ENCODE measurements around the gene OR6S1.
A peak's percentile ranks its signal among the peaks of the same experiment; 100 is the strongest.

The OR6S1 gene

DNA sequence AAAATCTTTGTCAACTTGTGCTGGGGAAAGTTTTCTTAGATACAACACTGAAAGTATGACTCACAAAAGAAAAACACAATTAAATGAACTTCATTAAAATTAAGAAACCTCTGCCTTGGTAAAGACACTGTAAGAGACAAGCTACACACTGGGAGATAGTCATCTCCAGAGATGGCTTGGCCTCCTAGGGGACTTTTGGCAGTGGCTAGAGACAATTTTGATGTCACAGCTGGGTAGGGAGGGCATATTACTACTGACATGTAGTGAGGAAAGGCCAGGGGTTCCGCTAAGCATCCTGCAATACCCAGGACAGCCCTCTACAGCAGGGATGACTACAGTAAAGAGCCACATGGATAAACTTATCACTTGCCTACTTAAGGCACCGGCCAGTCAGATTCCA lies 34.2 kb upstream of the OR6S1 start:
- H4K8ac ChIP-seq (ENCODE audit: low read depth, low read length) = no peak overlapping the region
- DNase-seq = no peak
- peaks cover 0 to 4% of the 10 kb centered on the region in 2 experiments for H3K4me1 ChIP-seq (ENCODE audit: control insufficient read depth in 1 of 2, insufficient read depth in 2 of 2, low read length in 2 of 2)
- no peak overlapping the region for H2BK120ac ChIP-seq (ENCODE audit: insufficient read depth, low read length, poor library complexity)
- H3K36me3 ChIP-seq (ENCODE audit: control insufficient read depth in 1 of 2, insufficient read depth in 2 of 2, low read length in 2 of 2) = no peaks in the 10 kb centered on the region
- no peak overlapping the region for H3K4ac ChIP-seq (ENCODE audit: low read depth, low read length)
- no peak overlapping the region for H2BK5ac ChIP-seq (ENCODE audit: low read depth, low read length, poor library complexity)
- no peaks in the 10 kb centered on the region for H3K79me2 ChIP-seq (ENCODE audit: control insufficient read depth, insufficient read depth, low read length, poor library complexity)
- no peak overlapping the region for H3K4me2 ChIP-seq (ENCODE audit: low read length)
- no peak overlapping the region for H3K14ac ChIP-seq (ENCODE audit: low read length)
- H3K9ac ChIP-seq (ENCODE audit: low read length) = no peak overlapping the region
- H3K4me3 ChIP-seq (ENCODE audit: low read depth, low read length) = no peak overlapping the region
- no peak overlapping the region for H2AFZ ChIP-seq (ENCODE audit: insufficient read depth, low read length, poor library complexity)
- no peaks in the 10 kb centered on the region for H3K79me1 ChIP-seq (ENCODE audit: low read length)
- H3K9me3 ChIP-seq (ENCODE audit: insufficient read depth, low read depth, low read length) = no peaks in the 10 kb centered on the region
- H3K27ac ChIP-seq (ENCODE audit: low read depth, low read length) = no peak overlapping the region
- H4K91ac ChIP-seq (ENCODE audit: low read depth, low read length) = no peak overlapping the region
- H2BK12ac ChIP-seq (ENCODE audit: low read length) = no peak overlapping the region
- H3K23ac ChIP-seq (ENCODE audit: low read length) = no peak overlapping the region
- WGBS (ENCODE audit: extremely low coverage, insufficient coverage, insufficient read length) = no CpG with 5 or more reads among the region's 2 CpGs
- no peaks in the 10 kb centered on the region for H3K27me3 ChIP-seq (ENCODE audit: insufficient read depth, low read length)
- no peak overlapping the region for H4K12ac ChIP-seq (ENCODE audit: low read depth, low read length)
- H3K18ac ChIP-seq (ENCODE audit: low read length) = no peak overlapping the region
- no peak overlapping the region for H2AK5ac ChIP-seq (ENCODE audit: low read length)

GRCh38 chr14:20671597-20672283 lies 30.2 kb upstream of the OR6S1 start:
- Histone ChIP-seq H2AK5ac (ENCODE audit: low read length) (no peak overlapping the region), H3K9ac (ENCODE audit: low read length) (no peak overlapping the region)
- no CpG with 5 or more reads among the region's 4 CpGs for WGBS (ENCODE audit: extremely low coverage, insufficient coverage, insufficient read length)

DNA sequence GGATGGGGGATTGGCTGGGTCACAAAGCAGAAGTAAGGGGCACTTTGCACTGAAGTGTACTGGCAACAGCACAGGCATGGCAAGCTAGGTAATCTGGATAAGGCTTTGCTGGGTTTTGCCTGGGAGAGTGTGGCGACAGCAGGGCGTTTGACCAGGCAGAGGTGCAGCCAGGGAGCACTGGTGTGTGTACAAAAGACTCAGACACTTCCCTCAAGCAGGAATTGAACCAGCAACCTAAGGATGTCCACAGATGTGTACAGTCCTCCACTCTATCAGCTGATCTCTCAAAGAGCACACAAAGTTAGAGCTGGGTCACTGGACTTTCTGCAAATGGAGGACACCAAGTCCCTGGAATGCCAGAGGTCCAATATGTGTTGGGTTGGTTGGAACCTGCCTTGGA lies 27.5 kb upstream of the OR6S1 start:
- no peak overlapping the region for H4K8ac ChIP-seq (ENCODE audit: low read depth, low read length)
- no peaks in the 10 kb centered on the region for H3K9me3 ChIP-seq (ENCODE audit: insufficient read depth, low read depth, low read length)
- no peak overlapping the region for H3K27ac ChIP-seq (ENCODE audit: low read depth, low read length)
- H3K4ac ChIP-seq (ENCODE audit: low read depth, low read length) = no peak overlapping the region
- H2AFZ ChIP-seq (ENCODE audit: insufficient read depth, low read length, poor library complexity) = no peak overlapping the region
- WGBS (ENCODE audit: extremely low coverage, insufficient coverage, insufficient read length) = no CpG with 5 or more reads among the region's 2 CpGs
- H2AK5ac ChIP-seq (ENCODE audit: low read length) = no peak overlapping the region
- no peak overlapping the region for H3K4me3 ChIP-seq (ENCODE audit: low read depth, low read length)
- H2BK12ac ChIP-seq (ENCODE audit: low read length) = no peak overlapping the region
- H4K91ac ChIP-seq (ENCODE audit: low read depth, low read length) = no peak overlapping the region
- H3K4me2 ChIP-seq (ENCODE audit: low read length) = no peak overlapping the region
- no peak overlapping the region for H3K23ac ChIP-seq (ENCODE audit: low read length)
- H3K36me3 ChIP-seq (ENCODE audit: control insufficient read depth in 1 of 2, insufficient read depth in 2 of 2, low read length in 2 of 2) = no peaks in the 10 kb centered on the region
- H2BK5ac ChIP-seq (ENCODE audit: low read depth, low read length, poor library complexity) = no peak overlapping the region
- H3K4me1 ChIP-seq (ENCODE audit: control insufficient read depth in 1 of 2, insufficient read depth in 2 of 2, low read length in 2 of 2) = no peaks in the 10 kb centered on the region
- DNase-seq = no peak
- no peak overlapping the region for H4K12ac ChIP-seq (ENCODE audit: low read depth, low read length)
- H3K27me3 ChIP-seq (ENCODE audit: insufficient read depth, low read length) = peaks cover 2% of the 10 kb centered on the region
- H3K79me2 ChIP-seq (ENCODE audit: control insufficient read depth, insufficient read depth, low read length, poor library complexity) = no peaks in the 10 kb centered on the region
- H2BK120ac ChIP-seq (ENCODE audit: insufficient read depth, low read length, poor library complexity) = no peak overlapping the region
- no peaks in the 10 kb centered on the region for H3K79me1 ChIP-seq (ENCODE audit: low read length)
- H3K9ac ChIP-seq (ENCODE audit: low read length) = no peak overlapping the region
- H3K18ac ChIP-seq (ENCODE audit: low read length) = no peak overlapping the region
- no peak overlapping the region for H3K14ac ChIP-seq (ENCODE audit: low read length)

More at GRCh38 chr14:20671597-20672283, 30.2 kb upstream of the OR6S1 start:
- Histone ChIP-seq H3K9me3 (ENCODE audit: insufficient read depth, low read depth, low read length) (no peaks in the 10 kb centered on the region), H4K91ac (ENCODE audit: low read depth, low read length) (no peak overlapping the region), H3K4me1 (ENCODE audit: control insufficient read depth in 1 of 2, insufficient read depth in 2 of 2, low read length in 2 of 2) (no peaks in the 10 kb centered on the region), H3K14ac (ENCODE audit: low read length) (no peak overlapping the region), H3K27ac (ENCODE audit: low read depth, low read length) (no peak overlapping the region), H3K79me2 (ENCODE audit: control insufficient read depth, insufficient read depth, low read length, poor library complexity) (no peaks in the 10 kb centered on the region), H4K12ac (ENCODE audit: low read depth, low read length) (no peak overlapping the region), H3K79me1 (ENCODE audit: low read length) (no peaks in the 10 kb centered on the region), H3K4me3 (ENCODE audit: low read depth, low read length) (no peak overlapping the region), H3K4ac (ENCODE audit: low read depth, low read length) (no peak overlapping the region), H3K4me2 (ENCODE audit: low read length) (no peak overlapping the region), H2BK12ac (ENCODE audit: low read length) (no peak overlapping the region), H2BK120ac (ENCODE audit: insufficient read depth, low read length, poor library complexity) (no peak overlapping the region), H3K27me3 (ENCODE audit: insufficient read depth, low read length) (no peaks in the 10 kb centered on the region), H4K8ac (ENCODE audit: low read depth, low read length) (no peak overlapping the region), H2AFZ (ENCODE audit: insufficient read depth, low read length, poor library complexity) (no peak overlapping the region), H2BK5ac (ENCODE audit: low read depth, low read length, poor library complexity) (no peak overlapping the region), H3K36me3 (ENCODE audit: control insufficient read depth in 1 of 2, insufficient read depth in 2 of 2, low read length in 2 of 2) (no peaks in the 10 kb centered on the region), H3K18ac (ENCODE audit: low read length) (no peak overlapping the region), H3K23ac (ENCODE audit: low read length) (no peak overlapping the region)
- peak in 1 of 2 donors; percentile 45 for DNase-seq

DNA sequence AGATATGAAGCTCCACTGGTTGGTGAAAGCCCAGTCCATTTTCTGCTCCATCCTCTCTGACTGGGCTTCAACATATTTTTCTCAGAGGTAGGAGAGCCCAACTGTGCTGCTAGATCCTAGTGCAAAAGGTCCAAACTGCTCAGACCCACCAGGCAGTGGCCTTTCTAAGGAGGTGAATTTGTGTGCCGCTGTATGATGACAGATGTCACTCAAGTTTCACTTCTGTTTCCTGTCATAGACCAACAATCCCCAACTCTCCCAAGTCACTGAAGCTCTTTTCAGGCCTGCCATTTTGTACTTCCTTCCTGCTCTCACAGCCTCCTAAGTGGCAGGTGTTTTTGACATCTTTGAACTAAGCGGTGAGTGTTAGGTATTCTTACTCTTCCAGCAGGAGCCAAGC lies 26.5 kb upstream of the OR6S1 start:
- Histone ChIP-seq H3K36me3 (ENCODE audit: control insufficient read depth in 1 of 2, insufficient read depth in 2 of 2, low read length in 2 of 2) (no peaks in the 10 kb centered on the region), H3K9me3 (ENCODE audit: insufficient read depth, low read depth, low read length) (no peaks in the 10 kb centered on the region), H2BK5ac (ENCODE audit: low read depth, low read length, poor library complexity) (no peak overlapping the region), H3K27ac (ENCODE audit: low read depth, low read length) (no peak overlapping the region), H2AK5ac (ENCODE audit: low read length) (no peak overlapping the region), H4K12ac (ENCODE audit: low read depth, low read length) (no peak overlapping the region), H2BK120ac (ENCODE audit: insufficient read depth, low read length, poor library complexity) (no peak overlapping the region), H3K18ac (ENCODE audit: low read length) (no peak overlapping the region), H3K14ac (ENCODE audit: low read length) (no peak overlapping the region), H3K79me1 (ENCODE audit: low read length) (no peaks in the 10 kb centered on the region), H4K8ac (ENCODE audit: low read depth, low read length) (no peak overlapping the region), H4K91ac (ENCODE audit: low read depth, low read length) (no peak overlapping the region), H3K23ac (ENCODE audit: low read length) (no peak overlapping the region), H2BK12ac (ENCODE audit: low read length) (no peak overlapping the region), H3K4me3 (ENCODE audit: low read depth, low read length) (no peak overlapping the region), H2AFZ (ENCODE audit: insufficient read depth, low read length, poor library complexity) (no peak overlapping the region), H3K9ac (ENCODE audit: low read length) (no peak overlapping the region), H3K79me2 (ENCODE audit: control insufficient read depth, insufficient read depth, low read length, poor library complexity) (no peaks in the 10 kb centered on the region), H3K4me1 (ENCODE audit: control insufficient read depth in 1 of 2, insufficient read depth in 2 of 2, low read length in 2 of 2) (peaks cover 0 to 4% of the 10 kb centered on the region in 2 experiments), H3K27me3 (ENCODE audit: insufficient read depth, low read length) (peaks cover 6% of the 10 kb centered on the region), H3K4ac (ENCODE audit: low read depth, low read length) (no peak overlapping the region), H3K4me2 (ENCODE audit: low read length) (no peak overlapping the region)
- no CpG with 5 or more reads among the region's 2 CpGs for WGBS (ENCODE audit: extremely low coverage, insufficient coverage, insufficient read length)
- no peak for DNase-seq
